Measurements from ENCODE around the gene ITLN2.
"Not testable (repeated sequence)": the region's sequence is repeated elsewhere in the genome, so short reads cannot be mapped to it uniquely, and the experiment has no call there.

The ITLN2 gene

GRCh38 chr1:160904783-160905616 lies 49.6 kb downstream of the ITLN2 start:
- no peak for DNase-seq

- not testable (repeated sequence) for DNase-seq
Observed at GRCh38 chr1:160902251-160902650, 52.4 kb downstream of the ITLN2 start.

DNA sequence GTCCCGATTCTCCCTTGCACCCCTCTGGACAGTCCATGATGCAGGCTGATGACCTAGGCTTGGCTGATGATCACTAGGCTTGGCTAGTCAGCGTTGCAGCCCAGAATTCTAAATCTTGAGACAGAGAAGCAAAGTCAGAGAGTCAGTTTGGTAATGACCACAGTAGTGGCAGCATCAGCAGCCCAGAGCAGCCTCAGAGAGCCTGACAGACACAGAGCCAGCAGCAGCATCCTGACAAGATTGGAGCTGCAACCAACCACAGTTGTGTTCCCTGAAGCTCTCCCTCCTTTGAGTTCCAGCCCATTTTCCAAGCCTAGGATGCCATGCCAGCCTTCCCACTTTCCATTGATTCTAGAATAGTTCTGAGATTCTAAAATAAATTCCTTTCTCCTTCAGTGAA lies 52.8 kb downstream of the ITLN2 start:
- DNase-seq: no peak

DNA sequence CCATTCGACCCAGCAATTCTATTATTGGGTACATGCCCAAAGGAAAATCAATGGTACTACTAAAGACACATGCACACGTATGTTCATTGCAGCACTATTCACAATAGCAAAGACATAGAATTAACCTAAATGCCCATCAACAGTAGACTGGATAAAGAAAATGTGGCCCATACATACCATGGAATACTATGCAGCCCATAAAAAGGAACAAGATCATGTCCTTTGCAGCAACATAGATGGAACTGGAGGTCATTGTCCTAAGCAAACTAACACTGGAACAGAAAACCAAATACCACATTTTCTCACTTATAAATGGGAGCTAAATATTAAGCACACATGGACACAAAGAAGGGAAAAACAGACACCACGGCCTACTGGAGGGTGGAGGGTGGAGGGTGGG lies 53.9 kb downstream of the ITLN2 start:
- not testable (repeated sequence) for DNase-seq
